NK-92 treated with Interleukin-12 subunit alpha and Interleukin-12 subunit beta, amount 100 ng/mL, for 24 hours (cell line): ENCODE results near the gene MPZ.
"Not testable (repeated sequence)": the region's sequence is repeated elsewhere in the genome, so short reads cannot be mapped to it uniquely, and the experiment has no call there.

ENCODE experiments used
- DNase-seq: peaks from one replicate; lab custom pipeline; 2025; lab: John Stamatoyannopoulos, UW

Gene MPZ

DNA sequence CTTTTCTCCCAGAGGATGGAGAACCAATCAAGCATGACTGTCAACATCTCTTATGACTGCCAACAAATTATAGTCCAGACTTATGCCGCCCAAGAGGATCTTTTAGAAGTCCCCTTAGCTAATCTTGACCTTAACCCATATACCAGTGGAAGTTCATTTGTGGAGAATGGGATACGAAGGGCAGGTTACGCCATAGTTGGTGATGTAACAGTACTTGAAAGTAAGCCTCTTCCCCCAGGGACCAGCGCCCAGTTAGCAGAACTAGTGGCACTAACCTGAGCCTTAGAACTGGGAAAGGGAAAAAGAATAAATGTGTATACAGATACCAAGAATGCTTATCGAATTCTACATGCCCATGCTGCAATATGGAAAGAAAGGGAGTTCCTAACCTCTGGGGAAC is 54.5 kb downstream of the MPZ start:
- not testable (repeated sequence) for DNase-seq
